GM12801 (cell line): ENCODE data around the gene MAST2.

Experiments used
- TF ChIP-seq, protein P1 (sequence below): IDR thresholded peaks from one replicate; pipeline ENCODE4 v1.5.1; 2011; ENCODE audit warnings: control low read depth; ENCODE audit not compliant: insufficient read length; ENCODE audit errors: extremely low read depth

The MAST2 gene

DNA sequence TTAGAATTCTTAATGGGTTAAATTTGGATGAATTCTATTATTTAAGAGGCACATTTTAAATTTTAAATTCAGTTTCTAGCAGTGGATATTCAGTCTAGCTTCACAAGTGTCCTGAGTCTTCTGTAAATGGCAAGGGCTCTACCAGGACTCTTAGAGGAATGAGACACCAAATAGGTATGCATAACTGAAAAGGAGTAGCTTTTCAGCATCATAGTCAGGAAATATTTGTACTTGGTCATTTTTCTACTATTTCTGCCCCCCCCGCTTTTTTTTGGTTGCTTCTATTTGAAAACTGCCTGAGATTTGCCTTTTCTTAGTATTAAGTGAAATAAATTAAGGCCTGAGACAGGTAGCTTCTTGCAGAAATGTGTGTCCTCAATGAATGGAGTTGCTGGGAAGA lies 80.2 kb downstream of the MAST2 start:
- TF ChIP-seq, protein P1, sequence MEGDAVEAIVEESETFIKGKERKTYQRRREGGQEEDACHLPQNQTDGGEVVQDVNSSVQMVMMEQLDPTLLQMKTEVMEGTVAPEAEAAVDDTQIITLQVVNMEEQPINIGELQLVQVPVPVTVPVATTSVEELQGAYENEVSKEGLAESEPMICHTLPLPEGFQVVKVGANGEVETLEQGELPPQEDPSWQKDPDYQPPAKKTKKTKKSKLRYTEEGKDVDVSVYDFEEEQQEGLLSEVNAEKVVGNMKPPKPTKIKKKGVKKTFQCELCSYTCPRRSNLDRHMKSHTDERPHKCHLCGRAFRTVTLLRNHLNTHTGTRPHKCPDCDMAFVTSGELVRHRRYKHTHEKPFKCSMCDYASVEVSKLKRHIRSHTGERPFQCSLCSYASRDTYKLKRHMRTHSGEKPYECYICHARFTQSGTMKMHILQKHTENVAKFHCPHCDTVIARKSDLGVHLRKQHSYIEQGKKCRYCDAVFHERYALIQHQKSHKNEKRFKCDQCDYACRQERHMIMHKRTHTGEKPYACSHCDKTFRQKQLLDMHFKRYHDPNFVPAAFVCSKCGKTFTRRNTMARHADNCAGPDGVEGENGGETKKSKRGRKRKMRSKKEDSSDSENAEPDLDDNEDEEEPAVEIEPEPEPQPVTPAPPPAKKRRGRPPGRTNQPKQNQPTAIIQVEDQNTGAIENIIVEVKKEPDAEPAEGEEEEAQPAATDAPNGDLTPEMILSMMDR: no peak

DNA sequence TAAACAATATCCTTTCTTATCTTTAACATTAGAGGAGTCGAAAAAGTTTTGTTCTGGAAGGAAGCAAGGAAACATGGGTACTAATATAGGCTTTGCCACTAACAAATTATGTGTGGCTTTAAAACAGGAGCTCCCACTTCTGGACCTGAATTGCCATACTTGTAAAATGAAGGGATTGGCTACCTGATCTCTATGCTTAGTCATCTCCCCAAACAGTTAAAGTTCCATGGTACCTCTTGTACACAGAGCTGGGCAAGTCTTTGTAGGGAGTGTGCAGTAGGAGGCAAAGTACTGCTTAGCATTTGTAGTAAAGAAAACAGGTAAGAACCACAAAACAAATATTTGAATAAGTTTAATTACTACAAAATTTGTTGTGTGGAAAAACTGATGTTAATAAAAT lies 81.3 kb downstream of the MAST2 start:
- TF ChIP-seq, protein P1: no peak

DNA sequence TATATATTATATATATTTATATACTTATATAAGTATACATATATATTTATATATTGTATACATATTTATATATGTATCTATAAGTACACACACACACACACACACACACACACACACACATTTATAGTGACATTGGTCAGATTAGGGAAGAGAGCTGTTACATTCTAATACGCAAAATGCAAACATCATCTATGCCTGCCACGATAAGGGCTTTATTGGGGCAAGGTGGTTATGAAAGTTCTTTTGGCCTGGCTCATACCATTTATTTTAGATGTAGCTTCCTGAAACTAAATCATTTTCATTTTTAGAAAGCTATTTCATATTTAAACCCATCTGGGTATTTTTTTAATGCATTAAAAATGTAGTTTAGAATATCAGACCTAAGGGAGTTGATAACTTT lies 82.8 kb downstream of the MAST2 start:
- TF ChIP-seq, protein P1: no peak

DNA sequence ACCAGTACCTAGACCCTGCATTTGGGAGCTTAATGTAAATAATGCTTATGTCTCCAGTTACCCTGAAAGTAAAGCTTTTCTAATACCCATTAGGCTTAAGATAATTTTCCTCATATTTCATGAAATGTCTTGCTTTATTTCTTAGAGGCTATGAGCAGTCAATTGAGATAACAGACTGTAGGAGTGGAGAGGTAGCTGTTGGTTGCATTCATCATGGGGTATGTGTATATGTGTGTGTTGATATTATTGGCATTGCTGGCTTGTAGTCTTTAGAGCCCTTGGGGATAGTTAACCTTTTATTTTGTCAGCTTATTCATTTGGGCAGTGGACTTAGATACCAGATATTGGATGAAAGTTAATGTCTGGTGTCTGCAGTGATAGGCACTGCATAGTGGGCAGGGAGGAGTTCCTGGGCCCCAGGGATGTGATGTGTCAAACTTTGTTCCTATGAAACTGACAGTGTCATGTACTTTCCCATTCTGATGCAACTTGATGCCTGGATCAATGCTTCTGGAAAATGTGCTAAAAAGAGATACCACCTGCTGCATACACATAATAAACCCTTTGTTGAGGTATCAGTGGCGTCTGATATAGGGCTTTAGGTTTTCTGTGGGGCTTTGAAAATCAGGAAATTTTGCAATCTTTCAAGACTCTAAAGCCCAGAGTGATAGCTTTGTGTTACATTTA lies 83.9 kb downstream of the MAST2 start:
- TF ChIP-seq, protein P1: no peak

DNA sequence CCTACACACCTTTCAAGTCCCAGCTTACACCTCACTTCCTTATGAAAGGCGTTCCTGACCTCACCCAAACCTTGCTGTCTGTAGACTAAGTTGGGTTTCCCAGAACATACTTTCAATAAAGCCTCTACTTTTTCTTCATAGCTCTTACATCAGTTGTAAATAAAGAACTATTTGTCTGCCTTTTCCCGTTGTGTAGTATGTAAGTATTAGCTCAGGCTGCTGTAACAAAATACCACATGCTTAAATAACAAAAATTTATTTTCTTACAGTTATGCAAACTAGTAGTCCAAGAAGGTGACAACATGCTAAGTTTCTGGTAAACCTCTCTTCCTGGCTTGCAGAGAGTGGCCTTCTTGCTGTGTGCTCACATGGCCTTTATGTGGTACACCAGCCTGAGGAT lies 86.7 kb downstream of the MAST2 start:
- TF ChIP-seq, protein P1: no peak

DNA sequence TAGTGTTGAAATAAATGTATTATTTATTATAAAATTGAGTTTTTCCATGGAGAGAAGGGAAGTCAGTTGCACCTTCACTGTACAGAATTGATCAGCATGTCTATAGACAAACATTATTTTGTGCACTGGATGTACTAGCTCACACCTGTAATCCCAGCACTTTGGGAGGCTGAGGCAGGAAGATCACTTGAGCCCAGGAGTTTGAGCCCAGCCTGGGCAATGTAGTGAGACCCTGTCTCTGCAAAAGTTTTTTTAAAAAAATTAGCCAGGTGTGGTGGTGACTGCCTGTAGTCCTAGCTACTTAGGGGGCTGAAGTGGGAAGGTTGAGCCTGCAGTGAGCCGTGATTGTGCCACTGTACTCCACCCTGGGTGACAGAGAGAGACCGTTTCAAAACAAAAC lies 87.7 kb downstream of the MAST2 start:
- TF ChIP-seq, protein P1: no peak

DNA sequence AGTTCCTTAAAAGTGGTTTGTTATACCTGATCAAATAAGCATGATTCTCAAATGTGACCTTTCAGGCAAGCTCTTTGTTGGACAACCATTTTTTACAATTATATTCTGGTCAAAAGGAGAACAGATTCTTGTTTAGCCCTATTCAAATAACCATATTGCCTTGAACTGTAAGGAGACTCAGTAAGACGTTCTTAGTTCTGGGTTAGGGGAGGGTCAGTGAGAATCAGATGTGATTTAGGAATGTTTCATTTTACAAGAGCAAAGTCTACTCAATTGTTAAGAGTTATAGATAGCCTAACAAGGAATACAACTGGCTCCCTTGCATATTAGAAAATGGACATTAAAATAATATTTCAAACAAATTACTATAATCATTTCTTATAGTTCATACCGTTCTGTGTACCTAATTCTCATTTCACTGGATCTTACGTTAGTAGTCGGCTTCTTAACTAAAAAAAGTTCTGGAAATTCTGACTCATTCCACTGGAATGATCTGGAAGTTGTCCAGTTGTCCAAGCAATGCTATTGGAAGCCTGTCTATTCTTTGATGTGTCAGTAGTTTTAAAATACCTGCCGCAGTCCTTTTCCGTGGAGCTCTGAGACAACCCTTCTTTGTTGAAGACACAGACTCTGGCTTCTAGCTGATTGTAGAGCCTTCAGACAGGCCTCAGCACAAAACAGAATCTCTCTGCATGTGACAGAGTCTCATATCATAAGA lies 88.8 kb downstream of the MAST2 start:
- TF ChIP-seq, protein P1: no peak
